ENCODE measurements around the gene KCNE3.

KCNE3 gene

GRCh38 chr11:74466916-74467885 lies at the start of gene KCNE3:
Gene KCNE3, minus strand, starts transcription at chr11:74467549. Its CDS starts 9,986 bp downstream, at chr11:74457563.
- DNase-seq, result no peak

GRCh38 chr11:74507582-74507981 lies 40.2 kb upstream of the KCNE3 start:
- no peak for DNase-seq

GRCh38 chr11:74506823-74507222 lies 39.5 kb upstream of the KCNE3 start:
- DNase-seq, result no peak

- DNase-seq, result no peak
Observed at GRCh38 chr11:74505911-74506310, 38.6 kb upstream of the KCNE3 start.

GRCh38 chr11:74504100-74504691 lies 36.8 kb upstream of the KCNE3 start:
- no peak for DNase-seq

- DNase-seq, result no peak
Observed at GRCh38 chr11:74494916-74495315, 27.6 kb upstream of the KCNE3 start.

- peak; percentile 75 for DNase-seq
Observed at GRCh38 chr11:74493791-74494630, 26.7 kb upstream of the KCNE3 start.

- DNase-seq, result peak; percentile 78
Observed at GRCh38 chr11:74492974-74493790, 25.8 kb upstream of the KCNE3 start, which contains the start of gene LIPT2. Gene LIPT2, minus strand, starts transcription at chr11:74493724. Its CDS starts 21 bp downstream, at chr11:74493703.

GRCh38 chr11:74492084-74492483 lies 24.7 kb upstream of the KCNE3 start:
- no peak for DNase-seq

- no peak for DNase-seq
Observed at GRCh38 chr11:74490941-74491340, 23.6 kb upstream of the KCNE3 start.

GRCh38 chr11:74487875-74488274 lies 20.5 kb upstream of the KCNE3 start:
- no peak for DNase-seq

GRCh38 chr11:74485868-74486267 lies 18.5 kb upstream of the KCNE3 start:
- DNase-seq, result no peak

- DNase-seq, result no peak
Observed at GRCh38 chr11:74480688-74481417, 13.5 kb upstream of the KCNE3 start.

- DNase-seq, result no peak
Observed at GRCh38 chr11:74479732-74480123, 12.4 kb upstream of the KCNE3 start.

- no peak for DNase-seq
Observed at GRCh38 chr11:74478877-74479731, 11.8 kb upstream of the KCNE3 start.

- DNase-seq, result no peak
Observed at GRCh38 chr11:74476536-74476935, 9.2 kb upstream of the KCNE3 start.

GRCh38 chr11:74474316-74474715 lies 7.0 kb upstream of the KCNE3 start:
- DNase-seq, result no peak

GRCh38 chr11:74473382-74474173 lies 6.2 kb upstream of the KCNE3 start:
- DNase-seq, result no peak

GRCh38 chr11:74471668-74472429 lies 4.5 kb upstream of the KCNE3 start:
- no peak for DNase-seq
